Skeletal muscle tissue (tissue), 4 donors: ENCODE data around the gene IGF1R. TPM values are rescaled to one million over a fixed set of nuclear protein-coding genes. Genes with fewer than 3 reads are reported as not detected.
A peak's percentile ranks its signal among the peaks of the same experiment; 100 is the strongest.

Experiments
- H3K27ac ChIP-seq: one replicate; pipeline ENCODE4 v1.7.0; 2013; ENCODE audit warnings: mild to moderate bottlenecking, low read depth, low read length, inconsistent platforms
- H3K27me3 ChIP-seq, 3 donors: one replicate each; pipeline ENCODE4 v1.7.0; 2013; ENCODE audit warnings: low read length in 3 of 3; ENCODE audit not compliant: control insufficient read depth in 3 of 3, insufficient read depth in 3 of 3
- H3K36me3 ChIP-seq, 3 donors: one replicate each; pipeline ENCODE4 v1.7.0; 2013; ENCODE audit warnings: low read length in 3 of 3; ENCODE audit not compliant: control insufficient read depth in 3 of 3, insufficient read depth in 3 of 3
- H3K4me1 ChIP-seq, 3 donors: one replicate each; pipeline ENCODE4 v1.7.0; 2013; ENCODE audit warnings: low read length in 3 of 3, mild to moderate bottlenecking in 3 of 3; ENCODE audit not compliant: control insufficient read depth in 3 of 3, insufficient read depth in 3 of 3
- H3K4me3 ChIP-seq, 3 donors: one replicate each; pipeline ENCODE4 v1.7.0; 2013; ENCODE audit warnings: low read length in 3 of 3
- H3K9ac ChIP-seq, 3 donors: one replicate each; pipeline ENCODE4 v1.7.0; 2013; ENCODE audit warnings: low read length in 3 of 3, mild to moderate bottlenecking in 3 of 3, moderate library complexity in 2 of 3, low read depth in 1 of 3
- H3K9me3 ChIP-seq, 3 donors: one replicate each; pipeline ENCODE4 v1.7.0; 2013; ENCODE audit warnings: low read length in 3 of 3; ENCODE audit not compliant: control insufficient read depth in 3 of 3
- total RNA-seq: library from RNA; depleted of rRNA; stranded (reverse); fragments of >200 nt; gene quantifications from one replicate; pipeline ENCODE4 v1.2.3, GENCODE V29; 2014
- donor health status: Osteomylitis.

The IGF1R gene
- total RNA-seq, 1 donor from 2014 or later, result 25.6 TPM

GRCh38 chr15:98948941-98949340 is 300.6 kb downstream of the IGF1R start:
- Histone ChIP-seq H3K4me1 (peaks cover 48 to 76% (median 64%) of the 10 kb centered on the region in 3 donors), H3K36me3 (peaks cover 10 to 22% (median 19%) of the 10 kb centered on the region in 3 donors)

GRCh38 chr15:98949624-98950023 is 301.3 kb downstream of the IGF1R start:
- Histone ChIP-seq H3K4me1 (peaks cover 49 to 76% (median 64%) of the 10 kb centered on the region in 3 donors), H3K27ac (no peak overlapping the region), H3K36me3 (peaks cover 10 to 20% (median 19%) of the 10 kb centered on the region in 3 donors)

More at GRCh38 chr15:98948941-98949340, 300.6 kb downstream of the IGF1R start:
- no peak overlapping the region for H3K4me3 ChIP-seq
- no peak overlapping the region for H3K27ac ChIP-seq
- H3K9ac ChIP-seq, result no peak overlapping the region
- H3K9me3 ChIP-seq, result no peaks in the 10 kb centered on the region
- no peaks in the 10 kb centered on the region for H3K27me3 ChIP-seq

GRCh38 chr15:98950248-98950647 is 301.9 kb downstream of the IGF1R start:
- Histone ChIP-seq H3K9ac (no peak overlapping the region), H3K27ac (no peak overlapping the region), H3K4me3 (no peak overlapping the region), H3K9me3 (no peaks in the 10 kb centered on the region), H3K4me1 (peaks cover 49 to 76% (median 64%) of the 10 kb centered on the region in 3 donors), H3K36me3 (peaks cover 10 to 19% (median 18%) of the 10 kb centered on the region in 3 donors), H3K27me3 (no peaks in the 10 kb centered on the region)

More at GRCh38 chr15:98949624-98950023, 301.3 kb downstream of the IGF1R start:
- Histone ChIP-seq H3K9ac (no peak overlapping the region), H3K4me3 (no peak overlapping the region), H3K9me3 (no peaks in the 10 kb centered on the region), H3K27me3 (no peaks in the 10 kb centered on the region)

- Histone ChIP-seq H3K4me1 (peaks cover 47 to 75% (median 65%) of the 10 kb centered on the region in 3 donors), H3K27me3 (no peaks in the 10 kb centered on the region), H3K36me3 (peaks cover 10 to 19% (median 18%) of the 10 kb centered on the region in 3 donors), H3K27ac (no peak overlapping the region), H3K4me3 (no peak overlapping the region), H3K9me3 (no peaks in the 10 kb centered on the region), H3K9ac (no peak overlapping the region)
Observed at GRCh38 chr15:98951004-98951403, 302.7 kb downstream of the IGF1R start.

GRCh38 chr15:98951493-98952320 is 303.4 kb downstream of the IGF1R start:
- Histone ChIP-seq H3K9ac (no peak overlapping the region), H3K4me3 (peak overlapping the region in 1 of 3 donors; percentile 22), H3K36me3 (peaks cover 10 to 21% (median 18%) of the 10 kb centered on the region in 3 donors), H3K4me1 (peaks cover 42 to 75% (median 62%) of the 10 kb centered on the region in 3 donors), H3K27me3 (no peaks in the 10 kb centered on the region), H3K9me3 (no peaks in the 10 kb centered on the region), H3K27ac (no peak overlapping the region)

- H3K4me1 ChIP-seq, result peaks cover 35 to 68% (median 55%) of the 10 kb centered on the region in 3 donors
- H3K27ac ChIP-seq, result peak overlapping the region; percentile 79
- H3K9ac ChIP-seq, result no peak overlapping the region
- H3K4me3 ChIP-seq, result no peak overlapping the region
- no peaks in the 10 kb centered on the region for H3K9me3 ChIP-seq
- peaks cover 10 to 25% (median 20%) of the 10 kb centered on the region in 3 donors for H3K36me3 ChIP-seq
- H3K27me3 ChIP-seq, result no peaks in the 10 kb centered on the region
Observed at GRCh38 chr15:98952381-98952803, 304.1 kb downstream of the IGF1R start.

GRCh38 chr15:98953000-98953787 is 304.9 kb downstream of the IGF1R start:
- H3K9me3 ChIP-seq, result no peaks in the 10 kb centered on the region
- peaks cover 10 to 28% (median 26%) of the 10 kb centered on the region in 3 donors for H3K36me3 ChIP-seq
- H3K27ac ChIP-seq, result peak overlapping the region; percentile 79
- H3K9ac ChIP-seq, result peak overlapping the region in 1 of 3 donors; percentile 64
- no peaks in the 10 kb centered on the region for H3K27me3 ChIP-seq
- peak overlapping the region in 1 of 3 donors; percentile 49 for H3K4me3 ChIP-seq
- H3K4me1 ChIP-seq, result peaks cover 27 to 60% (median 47%) of the 10 kb centered on the region in 3 donors

GRCh38 chr15:98953968-98954367 is 305.6 kb downstream of the IGF1R start:
- H3K27ac ChIP-seq, result peak overlapping the region; percentile 79
- peaks cover 9 to 24% (median 24%) of the 10 kb centered on the region in 3 donors for H3K36me3 ChIP-seq
- H3K9me3 ChIP-seq, result no peaks in the 10 kb centered on the region
- peaks cover 27 to 55% (median 46%) of the 10 kb centered on the region in 3 donors for H3K4me1 ChIP-seq
- peak overlapping the region in 2 of 3 donors; percentile 15 to 49 for H3K4me3 ChIP-seq
- H3K27me3 ChIP-seq, result no peaks in the 10 kb centered on the region
- peak overlapping the region in 2 of 3 donors; percentile 52 to 64 for H3K9ac ChIP-seq

GRCh38 chr15:98954411-98954810 is 306.1 kb downstream of the IGF1R start:
- peak overlapping the region in 1 of 3 donors; percentile 52 for H3K9ac ChIP-seq

More at GRCh38 chr15:98954411-98954810, 306.1 kb downstream of the IGF1R start:
- Histone ChIP-seq H3K27me3 (no peaks in the 10 kb centered on the region), H3K27ac (peak overlapping the region; percentile 79), H3K4me3 (no peak overlapping the region), H3K9me3 (no peaks in the 10 kb centered on the region), H3K36me3 (peaks cover 10 to 26% (median 25%) of the 10 kb centered on the region in 3 donors), H3K4me1 (peaks cover 27 to 55% (median 46%) of the 10 kb centered on the region in 3 donors)
